GM21717 (cell line): ENCODE results near the gene ISCA2.
"Not testable (repeated sequence)": the region's sequence is repeated elsewhere in the genome, so short reads cannot be mapped to it uniquely, and the experiment has no call there.

Experiments
- ATAC-seq: cut with Tn5 transposase; IDR thresholded peaks from one replicate; pipeline ENCODE4 v1.9.1; 2021; ENCODE audit warnings: mild to moderate bottlenecking, moderate library complexity; ENCODE audit not compliant: unreplicated experiment

The ISCA2 gene

GRCh38 chr14:74526854-74527585 is 33.5 kb downstream of the ISCA2 start:
- ATAC-seq, result no peak

GRCh38 chr14:74527736-74528280 is 34.2 kb downstream of the ISCA2 start:
- ATAC-seq, result no peak

GRCh38 chr14:74528406-74528805 is 34.8 kb downstream of the ISCA2 start:
- no peak for ATAC-seq

- ATAC-seq, result no peak
Measured at GRCh38 chr14:74528886-74529285, 35.3 kb downstream of the ISCA2 start.

GRCh38 chr14:74531006-74531405 is 37.4 kb downstream of the ISCA2 start:
- no peak for ATAC-seq

- ATAC-seq, result no peak
Measured at GRCh38 chr14:74531467-74531866, 37.9 kb downstream of the ISCA2 start.

- ATAC-seq, result no peak
Measured at GRCh38 chr14:74532246-74532645, 38.7 kb downstream of the ISCA2 start.

- ATAC-seq, result no peak
Measured at GRCh38 chr14:74533576-74533975, 40.0 kb downstream of the ISCA2 start.

GRCh38 chr14:74535756-74536325 is 42.3 kb downstream of the ISCA2 start:
- ATAC-seq, result no peak

GRCh38 chr14:74536336-74536735 is 42.8 kb downstream of the ISCA2 start:
- not testable (repeated sequence) for ATAC-seq

GRCh38 chr14:74538411-74539391 is 45.1 kb downstream of the ISCA2 start:
- no peak for ATAC-seq

- ATAC-seq, result no peak
Measured at GRCh38 chr14:74539503-74539902, 45.9 kb downstream of the ISCA2 start.

GRCh38 chr14:74541225-74541624 is 47.7 kb downstream of the ISCA2 start:
- no peak for ATAC-seq

GRCh38 chr14:74542056-74542685 is 48.6 kb downstream of the ISCA2 start:
- ATAC-seq, result no peak

GRCh38 chr14:74543771-74544438 is 50.3 kb downstream of the ISCA2 start:
- ATAC-seq, result no peak

GRCh38 chr14:74545386-74545785 is 51.8 kb downstream of the ISCA2 start:
- ATAC-seq, result no peak

GRCh38 chr14:74546416-74546815 is 52.9 kb downstream of the ISCA2 start:
- ATAC-seq, result no peak
